Suprapubic skin (tissue), 4 donors: ENCODE results near the gene FGD3.

Source experiments
- CTCF ChIP-seq, 2 donors: fragments of 200-600 bp in 1 of 2; fragments of 450-650 bp in 1 of 2; sonication (generic) in 1 of 2; IDR thresholded peaks; one replicate each; pipeline ENCODE4 v1.5.1; 2016 to 2019; ENCODE audit warnings: antibody characterized with exemption in 2 of 2, mild to moderate bottlenecking in 1 of 2, moderate library complexity in 1 of 2
- POLR2A ChIP-seq, 2 donors: fragments of 450-650 bp; IDR thresholded peaks; one replicate each; pipeline ENCODE4 v1.6.1; 2017; ENCODE audit warnings: antibody characterized with exemption in 2 of 2, mild to moderate bottlenecking in 2 of 2, moderate library complexity in 2 of 2
- POLR2AphosphoS5 ChIP-seq, 3 donors: sonication (generic); formaldehyde crosslinking; IDR thresholded peaks; one replicate each; pipeline ENCODE4 v1.6.1; 2017; ENCODE audit warnings: antibody characterized with exemption in 3 of 3

- no peak for TF ChIP-seq CTCF (IDR thresholded peaks at IDR 0.05)
- TF ChIP-seq POLR2A (IDR thresholded peaks at IDR 0.05), result no peak
- TF ChIP-seq POLR2AphosphoS5 (IDR thresholded peaks at IDR 0.05), result no peak
Measured at GRCh38 chr9:93085676-93086075, 138.4 kb downstream of the FGD3 start.
